Immature natural killer cell (primary cell): ENCODE measurements around the gene CLDN20. TPM values are rescaled to one million over a fixed set of nuclear protein-coding genes. Genes with fewer than 3 reads are reported as not detected.
"Not testable (repeated sequence)": the region's sequence is repeated elsewhere in the genome, so short reads cannot be mapped to it uniquely, and the experiment has no call there.

Experiments
- DNase-seq, 3 donors: peaks; one replicate each; pipeline ENCODE4 v3.0.0; 2022; ENCODE audit warnings: mixed read lengths in 1 of 3
- H3K27ac Mint-ChIP-seq, 6 donors: one replicate each; pipeline ENCODE4 v1.8.0; 2020; ENCODE audit warnings: mixed read lengths in 6 of 6, mild to moderate bottlenecking in 5 of 6, inconsistent platforms in 4 of 6, moderate library complexity in 3 of 6
- H3K27me3 Mint-ChIP-seq, 3 donors: one replicate each; pipeline ENCODE4 v1.8.0; 2020 to 2021; ENCODE audit warnings: low read depth in 3 of 3, mild to moderate bottlenecking in 3 of 3, mixed read lengths in 3 of 3, moderate library complexity in 3 of 3, inconsistent platforms in 1 of 3
- H3K36me3 Mint-ChIP-seq, 3 donors: one replicate each; pipeline ENCODE4 v1.8.0; 2020; ENCODE audit warnings: mixed read lengths in 3 of 3, inconsistent platforms in 2 of 3, mild to moderate bottlenecking in 2 of 3
- H3K4me1 Mint-ChIP-seq, 2 donors: one replicate each; pipeline ENCODE4 v1.8.0; 2020; ENCODE audit warnings: inconsistent platforms in 2 of 2, mild to moderate bottlenecking in 2 of 2, mixed read lengths in 2 of 2, moderate library complexity in 1 of 2
- H3K4me3 Mint-ChIP-seq, 5 donors: one replicate each; pipeline ENCODE4 v1.8.0; 2020; ENCODE audit warnings: mild to moderate bottlenecking in 5 of 5, mixed read lengths in 5 of 5, inconsistent platforms in 3 of 5, moderate library complexity in 3 of 5
- H3K9me3 Mint-ChIP-seq, 6 donors: one replicate each; pipeline ENCODE4 v1.8.0; 2020; ENCODE audit warnings: mild to moderate bottlenecking in 6 of 6, mixed read lengths in 6 of 6, inconsistent platforms in 4 of 6, moderate library complexity in 3 of 6
- polyA plus RNA-seq, 3 donors: library from polyadenylated mRNA; unstranded; fragments of 300-500 nt; fragmentation: Illumina TruSeq; gene quantifications; one replicate each; pipeline ENCODE4 v1.2.3, GENCODE V29; 2021

Gene CLDN20
- not detected for polyA plus RNA-seq

DNA sequence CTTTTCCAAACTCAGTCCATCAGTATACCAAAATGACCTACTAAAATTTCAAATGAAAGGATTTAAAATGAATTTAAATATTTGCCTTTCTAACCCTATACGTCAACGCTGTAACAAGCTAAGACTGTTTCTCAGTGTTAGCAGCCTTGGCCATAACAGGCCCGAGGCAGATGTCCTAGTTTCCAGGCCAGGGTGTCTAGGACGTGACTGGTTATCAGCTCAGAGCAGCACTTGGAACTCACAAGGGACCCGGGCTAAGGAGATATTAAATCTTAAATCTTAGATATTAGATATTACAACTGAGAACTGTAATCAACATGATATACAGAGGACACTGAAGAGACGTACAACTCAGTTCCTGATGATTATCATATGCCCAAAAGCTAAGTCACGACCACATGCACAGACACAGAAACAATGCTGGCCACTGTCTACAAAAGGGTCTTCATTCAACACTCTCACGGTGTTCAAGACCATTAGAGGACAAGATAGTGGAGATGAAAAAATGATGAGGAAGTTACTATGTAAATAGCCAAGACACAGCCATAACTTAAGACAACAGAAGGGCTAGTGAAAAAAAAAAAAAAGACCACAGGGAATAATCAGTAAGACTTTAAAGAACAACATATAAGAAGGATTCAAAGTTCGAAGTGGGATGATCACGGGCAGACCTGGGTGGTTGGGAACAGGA is at the start of gene CLDN20:
Gene CLDN20 (plus strand): TSS at position 641 of the 691 bp plus-strand sequence. CDS start 11,707 bp downstream, outside the sequence.
- Mint-ChIP-seq H3K4me3 (no peak within 1 kb of the TSS), H3K36me3 (peaks cover 8 to 31% (median 14%) of the 10 kb centered on the region in 3 donors)

DNA sequence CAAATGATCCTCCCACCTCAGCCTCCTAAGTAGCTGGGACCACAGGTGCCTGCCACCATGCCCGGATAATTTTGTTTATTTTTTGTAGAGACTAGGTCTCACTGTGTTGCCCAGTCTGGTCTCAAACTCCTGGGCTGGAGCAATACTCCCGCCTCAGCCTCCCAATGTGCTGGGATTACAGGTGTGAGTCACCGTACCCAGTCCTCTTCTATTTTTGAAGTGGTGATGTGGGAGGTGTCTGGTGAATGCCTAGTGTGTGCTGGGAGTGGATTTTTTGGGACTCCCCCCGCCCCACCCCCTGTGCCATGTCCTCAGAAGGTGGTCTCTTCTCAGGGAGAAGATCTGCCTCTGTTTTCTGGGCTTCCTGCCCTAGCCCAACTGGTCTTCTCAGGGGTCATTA is 47.9 kb upstream of the CLDN20 start:
- peaks cover 1 to 5% (median 4%) of the 10 kb centered on the region in 3 donors for H3K27me3 Mint-ChIP-seq
- H3K36me3 Mint-ChIP-seq = no peaks in the 10 kb centered on the region
- DNase-seq = no peak

More for the DNA sequence above, at the start of gene CLDN20:
- peak within 1 kb of the TSS in 2 of 6 donors; percentile 3 to 61 for H3K27ac Mint-ChIP-seq
- no peaks in the 10 kb centered on the region for H3K9me3 Mint-ChIP-seq
- H3K4me1 Mint-ChIP-seq = peaks cover 7 to 12% of the 10 kb centered on the region in 2 donors
- peaks cover 0 to 2% (median 0%) of the 10 kb centered on the region in 3 donors for H3K27me3 Mint-ChIP-seq
- DNase-seq = no peak

DNA sequence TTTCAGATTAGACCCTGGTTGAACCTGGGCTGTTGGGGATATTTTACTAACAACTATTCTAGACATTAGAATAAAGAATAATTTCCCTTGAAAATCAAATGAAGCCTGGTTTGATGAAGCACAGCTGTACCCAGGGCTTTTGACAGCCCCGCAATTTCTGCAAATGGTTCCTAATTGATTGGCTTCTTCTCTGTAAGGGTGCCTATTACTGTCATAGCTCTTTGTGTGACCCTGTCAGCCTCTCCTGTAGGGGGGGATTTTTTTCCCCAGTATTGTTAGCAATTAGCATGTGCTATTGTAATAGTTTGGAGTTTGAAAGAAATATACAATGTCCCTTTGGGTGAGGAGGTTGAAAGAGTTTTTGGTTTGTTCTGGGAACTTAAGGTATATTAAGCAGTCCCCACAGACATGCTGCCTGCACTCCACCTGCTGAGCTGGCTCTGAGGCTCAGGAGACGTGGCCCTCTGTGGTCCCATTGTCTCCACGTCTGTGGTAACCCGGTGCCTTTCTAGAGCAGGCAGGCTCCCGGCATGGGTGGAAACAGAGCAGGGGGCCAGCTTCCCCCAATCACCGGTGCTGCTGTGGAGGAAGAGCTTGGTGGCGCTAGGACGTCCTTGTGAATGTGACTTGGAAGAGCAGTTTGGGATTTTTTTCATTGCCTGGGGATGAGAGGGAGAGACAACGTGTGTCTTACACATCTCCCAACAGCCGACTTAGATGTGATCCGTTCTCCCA is 47.3 kb upstream of the CLDN20 start:
- Mint-ChIP-seq H3K9me3 (no peaks in the 10 kb centered on the region), H3K36me3 (no peaks in the 10 kb centered on the region), H3K27ac (no peak overlapping the region), H3K4me3 (no peak overlapping the region), H3K4me1 (no peaks in the 10 kb centered on the region), H3K27me3 (peaks cover 1 to 5% (median 4%) of the 10 kb centered on the region in 3 donors)
- no peak for DNase-seq

More for the DNA sequence above, 47.9 kb upstream of the CLDN20 start:
- no peak overlapping the region for H3K27ac Mint-ChIP-seq
- H3K4me1 Mint-ChIP-seq = no peaks in the 10 kb centered on the region
- H3K9me3 Mint-ChIP-seq = no peaks in the 10 kb centered on the region
- no peak overlapping the region for H3K4me3 Mint-ChIP-seq

DNA sequence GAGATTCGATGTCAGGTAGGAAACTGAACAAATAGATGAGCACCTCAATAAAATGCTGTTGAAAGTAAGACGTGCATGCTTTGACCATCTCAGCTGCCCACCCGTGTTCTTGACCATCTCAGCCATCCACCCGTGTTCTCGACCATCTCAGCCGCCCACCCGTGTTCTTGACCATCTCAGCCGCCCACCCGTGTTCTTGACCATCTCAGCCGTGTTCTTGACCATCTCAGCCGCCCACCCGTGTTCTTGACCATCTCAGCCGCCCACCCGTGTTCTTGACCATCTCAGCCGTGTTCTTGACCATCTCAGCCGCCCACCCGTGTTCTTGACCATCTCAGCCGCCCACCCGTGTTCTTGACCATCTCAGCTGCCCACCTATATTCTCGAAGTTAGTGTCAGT is 45.1 kb upstream of the CLDN20 start:
- not testable (repeated sequence) for H3K4me1 Mint-ChIP-seq, DNase-seq, H3K9me3 Mint-ChIP-seq, H3K27ac Mint-ChIP-seq, H3K4me3 Mint-ChIP-seq, H3K36me3 Mint-ChIP-seq, H3K27me3 Mint-ChIP-seq

DNA sequence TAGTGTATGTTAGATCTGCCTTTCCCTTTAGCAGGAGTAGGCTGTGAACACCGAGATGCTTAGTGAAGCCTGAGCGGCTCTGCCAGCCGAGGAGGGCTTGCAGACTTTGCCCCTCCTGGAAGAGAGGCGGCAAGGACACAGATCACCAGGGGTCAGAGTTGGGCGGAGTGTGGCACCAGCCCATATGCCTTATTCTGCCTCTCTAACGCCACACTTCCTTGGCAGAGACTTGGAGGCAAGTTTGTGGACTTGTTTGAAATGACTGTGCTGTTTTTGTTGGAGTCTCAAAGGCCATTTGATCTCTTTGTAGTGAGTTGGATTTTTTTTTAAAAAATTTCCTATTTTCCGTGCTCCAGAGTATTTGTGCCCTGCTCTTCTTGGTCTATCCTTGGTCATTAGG is 44.5 kb upstream of the CLDN20 start:
- Mint-ChIP-seq H3K4me1 (peaks cover 6 to 7% of the 10 kb centered on the region in 2 donors), H3K4me3 (no peak overlapping the region), H3K36me3 (no peaks in the 10 kb centered on the region), H3K27me3 (peaks cover 0 to 5% (median 4%) of the 10 kb centered on the region in 3 donors), H3K9me3 (no peaks in the 10 kb centered on the region), H3K27ac (no peak overlapping the region)
- no peak for DNase-seq

DNA sequence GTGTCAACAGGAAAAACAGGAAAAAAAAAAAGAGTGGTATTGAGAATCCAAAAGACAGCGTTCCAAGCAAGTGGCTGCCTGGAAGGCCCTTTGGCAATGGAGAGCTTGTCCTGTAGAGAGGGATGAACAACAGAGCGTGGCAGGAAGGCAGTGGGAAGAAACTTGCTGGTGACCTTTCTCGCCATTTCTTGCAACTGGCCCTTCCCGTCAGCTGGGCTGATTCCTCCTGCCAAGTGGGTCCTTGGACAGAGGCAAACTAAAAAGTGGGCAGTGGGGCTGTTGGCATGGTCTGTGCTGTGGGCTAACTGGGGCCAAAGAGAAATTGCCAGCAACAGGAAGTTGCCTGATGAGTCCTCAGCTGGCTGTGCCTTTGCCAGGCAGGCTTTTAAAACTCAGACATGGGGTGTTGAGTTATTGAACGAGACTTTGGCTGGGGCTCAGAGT is 43.9 kb upstream of the CLDN20 start:
- no peaks in the 10 kb centered on the region for H3K9me3 Mint-ChIP-seq
- H3K27ac Mint-ChIP-seq = peak overlapping the region in 1 of 6 donors; percentile 35
- H3K4me3 Mint-ChIP-seq = no peak overlapping the region
- H3K27me3 Mint-ChIP-seq = peaks cover 0 to 5% (median 2%) of the 10 kb centered on the region in 3 donors
- H3K4me1 Mint-ChIP-seq = peaks cover 9 to 11% of the 10 kb centered on the region in 2 donors
- DNase-seq = no peak
- no peaks in the 10 kb centered on the region for H3K36me3 Mint-ChIP-seq

DNA sequence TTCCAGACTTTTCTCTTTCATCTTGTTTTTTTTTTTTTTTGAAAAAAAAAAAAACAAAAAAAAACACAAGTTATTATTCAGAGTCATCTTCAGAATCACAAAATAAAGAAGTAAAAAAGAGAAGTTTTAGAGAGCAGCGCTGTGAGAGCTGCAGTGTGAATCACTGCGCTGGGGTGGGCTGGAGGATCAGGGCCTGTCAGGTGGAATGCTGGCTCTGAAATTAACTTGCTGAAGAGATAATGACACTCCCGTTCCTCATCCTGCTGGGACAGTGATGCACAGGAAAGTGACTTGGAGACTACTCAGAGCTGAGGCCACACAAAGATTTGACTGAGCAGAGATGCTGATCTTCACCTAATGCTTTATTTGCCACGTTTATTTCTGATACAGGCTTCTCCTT is 42.7 kb upstream of the CLDN20 start:
- H3K27me3 Mint-ChIP-seq = peaks cover 1 to 5% (median 2%) of the 10 kb centered on the region in 3 donors
- no peak overlapping the region for H3K4me3 Mint-ChIP-seq
- DNase-seq = no peak
- H3K36me3 Mint-ChIP-seq = no peaks in the 10 kb centered on the region
- H3K4me1 Mint-ChIP-seq = peaks cover 9 to 11% of the 10 kb centered on the region in 2 donors
- peak overlapping the region in 1 of 6 donors; percentile 69 for H3K27ac Mint-ChIP-seq
- peaks cover 0 to under 1% (median 0%) of the 10 kb centered on the region in 6 donors for H3K9me3 Mint-ChIP-seq

- H3K27ac Mint-ChIP-seq = no peak overlapping the region
- peaks cover 2 to 4% (median 2%) of the 10 kb centered on the region in 3 donors for H3K27me3 Mint-ChIP-seq
- no peak for DNase-seq
- H3K9me3 Mint-ChIP-seq = peaks cover 0 to 2% (median 0%) of the 10 kb centered on the region in 6 donors
- H3K4me1 Mint-ChIP-seq = peaks cover 9 to 11% of the 10 kb centered on the region in 2 donors
- H3K36me3 Mint-ChIP-seq = no peaks in the 10 kb centered on the region
- H3K4me3 Mint-ChIP-seq = no peak overlapping the region
These were observed 41.3 kb upstream of the CLDN20 start for GRCh38 chr6:155222506-155222905.

- peaks cover 0 to 2% (median 0%) of the 10 kb centered on the region in 6 donors for H3K9me3 Mint-ChIP-seq
- peak overlapping the region in 3 of 5 donors; percentile 2 to 75 (median 34) for H3K4me3 Mint-ChIP-seq
- peak overlapping the region; percentile 59 to 88 (median 74) for H3K27ac Mint-ChIP-seq
- H3K27me3 Mint-ChIP-seq = peaks cover 2 to 4% (median 4%) of the 10 kb centered on the region in 3 donors
- no peaks in the 10 kb centered on the region for H3K36me3 Mint-ChIP-seq
- DNase-seq = peak in 1 of 3 donors; percentile 60
- H3K4me1 Mint-ChIP-seq = peaks cover 9 to 11% of the 10 kb centered on the region in 2 donors
These were observed 40.0 kb upstream of the CLDN20 start for GRCh38 chr6:155223646-155224451.

DNA sequence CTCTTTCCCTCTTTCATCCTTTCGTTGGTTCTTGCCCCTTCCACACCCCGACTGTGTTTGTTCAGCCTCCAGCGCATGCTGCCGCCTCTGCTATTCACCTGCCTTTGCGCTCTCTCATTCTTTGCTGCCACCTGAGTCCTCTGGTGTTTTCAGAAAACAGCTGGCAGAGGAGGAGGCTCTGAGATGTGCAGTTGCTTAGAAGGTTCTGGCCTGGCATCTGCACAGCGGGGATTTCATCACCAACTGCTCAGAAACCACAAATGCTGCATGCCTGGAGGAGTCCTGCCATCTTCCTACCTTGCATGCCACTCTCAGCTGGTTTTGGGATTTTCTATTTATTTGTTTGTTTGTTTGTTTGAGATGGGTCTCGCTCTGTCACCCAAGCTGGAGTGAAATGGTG is 39.2 kb upstream of the CLDN20 start:
- H3K9me3 Mint-ChIP-seq = peaks cover 0 to 2% (median 0%) of the 10 kb centered on the region in 6 donors
- H3K27ac Mint-ChIP-seq = peak overlapping the region in 4 of 6 donors; percentile 72 to 88 (median 80)
- peak overlapping the region in 1 of 5 donors; percentile 75 for H3K4me3 Mint-ChIP-seq
- no peak for DNase-seq
- peaks cover 9 to 11% of the 10 kb centered on the region in 2 donors for H3K4me1 Mint-ChIP-seq
- no peaks in the 10 kb centered on the region for H3K36me3 Mint-ChIP-seq
- H3K27me3 Mint-ChIP-seq = peaks cover under 1 to 5% (median 4%) of the 10 kb centered on the region in 3 donors

DNA sequence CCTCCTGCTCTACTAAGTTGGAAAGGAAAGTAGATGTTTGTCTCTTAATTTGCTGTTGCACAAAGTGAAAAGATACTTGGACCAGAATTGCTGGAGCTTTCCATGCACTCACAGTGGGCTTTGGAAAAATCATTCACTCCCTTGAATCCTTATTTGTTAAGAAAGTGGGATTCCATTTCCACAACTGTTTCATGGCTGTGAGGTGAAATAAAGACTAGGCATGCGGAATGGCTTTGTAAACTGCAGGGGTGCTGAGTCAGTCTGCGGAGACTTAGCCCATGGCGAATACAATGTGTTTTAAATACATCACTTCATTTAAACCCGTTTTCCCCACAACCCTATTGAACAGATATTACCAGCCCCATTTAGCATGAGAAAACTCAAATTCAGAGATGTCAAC is 36.8 kb upstream of the CLDN20 start:
- Mint-ChIP-seq H3K36me3 (no peaks in the 10 kb centered on the region), H3K9me3 (peaks cover 0 to 2% (median 0%) of the 10 kb centered on the region in 6 donors), H3K27ac (no peak overlapping the region), H3K27me3 (peaks cover 0 to 7% (median 4%) of the 10 kb centered on the region in 3 donors), H3K4me1 (peaks cover 9 to 11% of the 10 kb centered on the region in 2 donors), H3K4me3 (no peak overlapping the region)
- DNase-seq = no peak

- Mint-ChIP-seq H3K36me3 (no peaks in the 10 kb centered on the region), H3K27me3 (peaks cover 0 to 7% (median 4%) of the 10 kb centered on the region in 3 donors), H3K9me3 (peaks cover 0 to 2% (median 0%) of the 10 kb centered on the region in 6 donors), H3K27ac (no peak overlapping the region), H3K4me1 (peaks cover 9 to 11% of the 10 kb centered on the region in 2 donors), H3K4me3 (no peak overlapping the region)
- DNase-seq = no peak
These were observed 35.2 kb upstream of the CLDN20 start for GRCh38 chr6:155228546-155229166.

DNA sequence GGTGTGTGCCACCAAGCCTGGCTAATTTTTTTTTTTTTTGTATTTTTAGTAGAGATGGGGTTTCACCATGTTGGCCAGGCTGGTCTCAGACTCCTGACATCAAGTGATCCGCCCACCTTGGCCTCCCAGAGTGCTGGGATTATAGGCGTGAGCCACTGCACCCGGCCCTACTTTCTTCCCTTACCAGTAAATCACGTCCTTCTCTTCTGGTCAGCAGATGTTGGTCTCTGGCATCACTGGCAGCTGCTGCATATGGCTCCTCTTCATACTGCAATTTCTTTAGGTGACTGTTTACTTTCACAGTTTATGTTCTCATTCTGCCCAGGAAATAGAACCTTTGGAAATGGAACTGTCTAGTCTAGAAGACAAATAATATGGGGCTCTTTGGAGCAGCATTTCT is 32.8 kb upstream of the CLDN20 start:
- DNase-seq, H3K4me3 Mint-ChIP-seq, H3K27ac Mint-ChIP-seq, H3K4me1 Mint-ChIP-seq, H3K9me3 Mint-ChIP-seq, H3K27me3 Mint-ChIP-seq, H3K36me3 Mint-ChIP-seq: not testable (repeated sequence)
